Measurements from ENCODE around the gene ARL3.
A peak's percentile ranks its signal among the peaks of the same experiment; 100 is the strongest.

The ARL3 gene

DNA sequence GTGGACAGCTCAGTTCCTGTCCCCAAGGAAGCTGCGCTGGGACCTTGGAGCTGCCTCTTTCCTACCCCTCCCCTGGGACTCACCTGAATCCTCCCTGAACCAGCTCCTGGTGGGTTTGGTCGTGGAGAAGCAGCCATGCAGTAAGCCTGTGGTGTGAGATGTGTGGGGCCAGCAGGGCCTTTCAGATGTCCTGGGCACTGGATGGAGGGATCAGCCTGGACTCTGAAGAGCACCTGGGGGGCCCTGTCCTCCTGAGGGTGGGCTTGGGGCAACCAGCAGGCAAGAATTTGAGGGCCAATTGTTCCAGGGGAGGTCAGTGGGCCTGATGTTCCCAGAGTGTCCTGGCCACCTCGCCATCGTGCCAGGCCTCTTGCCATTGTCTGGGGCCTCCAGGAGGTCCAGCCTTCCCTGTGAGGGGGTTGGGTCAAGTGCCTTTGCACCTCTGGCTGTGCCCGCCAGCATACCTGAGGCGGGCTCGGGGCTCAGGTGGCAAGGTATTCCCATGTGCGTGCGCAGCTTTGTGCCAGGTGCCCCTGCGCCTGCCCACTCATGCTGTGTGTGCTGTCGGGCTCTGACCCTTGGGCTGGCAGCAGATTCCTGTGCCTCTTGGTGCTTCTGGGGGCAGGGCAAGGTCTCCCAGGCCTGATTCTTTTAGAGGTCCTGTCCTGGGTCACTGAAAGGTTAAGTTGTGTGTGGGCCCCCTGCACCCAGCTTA, 62.6 kb downstream of the ARL3 start:
- Mint-ChIP-seq H3K4me1 (peaks cover 68 to 86% of the 10 kb centered on the region in 2 donors), H3K27me3 (no peaks in the 10 kb centered on the region), H3K9me3 (no peaks in the 10 kb centered on the region), H3K36me3 (peaks cover 36 to 60% of the 10 kb centered on the region in 2 donors), H3K27ac (peak overlapping the region; percentile 96), H3K4me3 (peak overlapping the region; percentile 81 to 82)
- no peak for DNase-seq
- peak; percentile 4 to 10 for ATAC-seq (replicated peaks)

DNA sequence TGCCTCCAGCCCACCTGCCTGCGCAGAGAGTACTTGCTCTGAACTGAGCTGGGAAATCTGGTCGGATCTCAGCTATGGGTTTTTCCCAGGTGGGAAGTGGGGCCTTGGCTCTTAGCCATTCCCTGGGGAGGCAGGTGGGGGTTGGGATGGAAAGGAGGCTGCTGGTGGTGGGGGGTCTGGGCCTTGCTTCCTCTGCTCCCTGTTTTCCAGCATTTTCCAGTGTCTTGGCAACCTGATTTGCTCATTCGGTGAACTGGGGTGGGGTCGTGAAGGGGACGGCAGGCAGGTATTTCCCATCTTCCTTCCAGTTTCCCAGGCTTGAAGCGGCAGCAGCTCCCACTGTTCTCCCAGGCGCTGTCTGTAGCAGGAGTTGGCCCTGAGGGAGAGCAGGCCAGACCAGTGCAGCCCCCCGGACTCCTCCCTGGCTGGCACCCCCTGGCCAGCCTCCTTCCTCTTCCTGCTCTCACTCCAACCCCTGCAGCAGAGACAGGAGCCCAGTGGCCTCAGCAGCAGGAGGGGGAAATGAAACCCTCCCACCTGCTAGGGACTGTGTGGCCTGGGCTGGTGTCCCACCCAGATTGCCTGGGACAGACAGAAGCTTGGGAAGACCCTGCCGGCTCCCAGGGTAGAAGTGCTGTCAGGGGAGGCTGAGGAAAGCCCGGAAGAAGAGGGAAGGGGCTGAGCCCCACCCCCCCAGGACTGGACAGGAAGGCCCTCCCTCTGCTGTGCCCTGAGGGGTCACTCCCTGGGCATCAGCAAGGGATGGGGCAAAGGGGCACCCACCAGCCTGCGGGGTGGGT, 63.3 kb downstream of the ARL3 start:
- H3K27ac Mint-ChIP-seq = peak overlapping the region; percentile 96
- peaks cover 43 to 60% of the 10 kb centered on the region in 2 donors for H3K36me3 Mint-ChIP-seq
- H3K4me1 Mint-ChIP-seq = peaks cover 76 to 94% of the 10 kb centered on the region in 2 donors
- H3K4me3 Mint-ChIP-seq = peak overlapping the region; percentile 81 to 82
- H3K27me3 Mint-ChIP-seq = no peaks in the 10 kb centered on the region
- peak; percentile 15 to 23 for ATAC-seq (replicated peaks)
- no peak for DNase-seq
- no peaks in the 10 kb centered on the region for H3K9me3 Mint-ChIP-seq

DNA sequence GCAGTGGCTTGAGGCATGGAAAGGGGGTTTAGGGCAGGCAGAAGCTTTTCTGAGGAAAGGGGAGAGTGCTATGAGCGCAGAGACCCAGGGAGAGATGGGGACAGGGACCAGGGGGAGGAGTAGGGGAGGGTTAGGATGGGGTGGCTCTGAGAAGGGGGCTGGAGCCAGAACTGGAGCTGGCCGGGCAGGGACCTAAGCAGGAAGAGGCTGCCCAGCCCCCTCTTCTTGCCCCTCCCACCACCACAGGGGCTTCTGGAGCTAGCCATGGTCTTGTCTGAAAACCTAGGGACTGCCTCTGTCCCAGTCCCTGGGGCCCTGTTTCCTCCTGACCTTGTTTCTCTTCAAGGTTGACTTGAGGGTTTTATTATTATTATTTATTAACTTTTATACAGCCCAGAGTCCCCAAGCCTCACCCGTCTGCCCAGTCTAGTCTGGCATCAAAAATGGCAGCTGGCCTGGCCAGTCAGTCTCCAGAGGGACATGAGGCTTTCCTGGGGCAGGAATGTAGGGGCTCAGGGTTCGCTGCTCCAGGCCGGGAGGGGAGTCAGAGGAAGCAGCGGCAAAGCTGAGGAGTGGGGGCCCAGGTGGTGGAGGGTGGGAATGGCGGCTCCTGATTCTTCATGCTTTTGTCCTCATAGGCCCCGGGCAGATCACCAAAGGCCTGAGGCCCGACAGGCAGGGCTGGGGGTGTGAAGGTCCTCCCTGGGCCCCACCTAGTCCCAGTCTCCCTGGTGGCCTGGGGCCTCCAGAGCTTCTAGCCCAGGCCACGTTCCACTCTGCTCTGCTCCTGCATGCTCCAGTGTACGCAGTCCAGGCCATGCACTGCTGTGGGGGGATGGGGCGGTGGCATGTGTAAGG, 64.2 kb downstream of the ARL3 start:
- Mint-ChIP-seq H3K4me1 (peaks cover 77 to 98% of the 10 kb centered on the region in 2 donors), H3K9me3 (no peaks in the 10 kb centered on the region), H3K4me3 (peak overlapping the region; percentile 81 to 82), H3K27ac (peak overlapping the region; percentile 96), H3K27me3 (no peaks in the 10 kb centered on the region), H3K36me3 (peaks cover 43 to 54% of the 10 kb centered on the region in 2 donors)
- no peak for ATAC-seq (replicated peaks)
- no peak for DNase-seq

DNA sequence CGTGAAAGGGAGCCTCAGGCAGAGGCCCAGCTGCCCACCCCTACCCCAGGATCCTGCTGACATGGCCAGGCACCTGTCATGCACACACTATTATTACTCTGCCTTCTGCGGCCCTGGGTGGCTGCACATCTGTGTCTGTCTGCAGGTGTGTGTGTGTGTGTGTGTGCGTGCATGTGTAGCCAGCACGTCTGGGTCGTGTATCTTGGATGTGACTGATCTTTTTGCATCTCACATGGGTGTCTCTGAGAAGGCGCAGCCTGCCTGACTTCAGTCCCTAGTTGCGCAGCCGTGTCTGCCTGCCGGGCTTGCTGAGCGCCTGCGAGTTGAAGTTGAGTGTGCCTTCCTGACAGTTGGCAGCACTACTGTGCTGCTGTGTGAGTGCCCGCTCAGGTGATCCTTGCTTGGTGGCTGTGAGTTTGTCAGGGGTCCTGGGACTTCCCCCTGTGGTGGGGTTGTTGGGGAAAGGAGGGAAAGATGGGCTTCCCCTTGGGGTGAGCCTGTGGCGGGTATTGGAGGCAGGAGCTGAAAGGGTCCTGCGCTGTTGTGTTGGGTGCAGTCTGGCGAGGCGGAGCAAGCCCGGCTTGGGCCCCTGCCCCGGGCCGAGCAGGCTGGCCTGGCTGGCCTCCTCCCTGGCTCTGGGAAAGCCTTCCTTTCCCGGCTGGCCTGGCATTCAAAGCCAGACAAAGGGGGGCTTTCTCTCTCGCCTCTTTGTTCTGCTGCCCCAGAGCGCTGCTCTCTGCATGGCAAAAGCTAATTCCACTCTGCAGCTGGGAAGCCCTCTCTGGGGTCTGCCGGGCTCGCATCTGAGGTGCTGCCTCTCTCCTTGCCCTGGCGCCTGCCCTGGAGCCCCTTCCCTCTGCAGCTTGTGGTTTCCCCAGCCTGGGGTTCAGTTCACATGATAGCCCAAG, 65.1 kb downstream of the ARL3 start:
- H3K27me3 Mint-ChIP-seq = no peaks in the 10 kb centered on the region
- no peaks in the 10 kb centered on the region for H3K9me3 Mint-ChIP-seq
- H3K4me1 Mint-ChIP-seq = peaks cover 74 to 89% of the 10 kb centered on the region in 2 donors
- ATAC-seq (replicated peaks) (no peak), DNase-seq (no peak)
- H3K4me3 Mint-ChIP-seq = peak overlapping the region; percentile 75 to 89
- peak overlapping the region; percentile 66 for H3K27ac Mint-ChIP-seq
- H3K36me3 Mint-ChIP-seq = peaks cover 36 to 49% of the 10 kb centered on the region in 2 donors

DNA sequence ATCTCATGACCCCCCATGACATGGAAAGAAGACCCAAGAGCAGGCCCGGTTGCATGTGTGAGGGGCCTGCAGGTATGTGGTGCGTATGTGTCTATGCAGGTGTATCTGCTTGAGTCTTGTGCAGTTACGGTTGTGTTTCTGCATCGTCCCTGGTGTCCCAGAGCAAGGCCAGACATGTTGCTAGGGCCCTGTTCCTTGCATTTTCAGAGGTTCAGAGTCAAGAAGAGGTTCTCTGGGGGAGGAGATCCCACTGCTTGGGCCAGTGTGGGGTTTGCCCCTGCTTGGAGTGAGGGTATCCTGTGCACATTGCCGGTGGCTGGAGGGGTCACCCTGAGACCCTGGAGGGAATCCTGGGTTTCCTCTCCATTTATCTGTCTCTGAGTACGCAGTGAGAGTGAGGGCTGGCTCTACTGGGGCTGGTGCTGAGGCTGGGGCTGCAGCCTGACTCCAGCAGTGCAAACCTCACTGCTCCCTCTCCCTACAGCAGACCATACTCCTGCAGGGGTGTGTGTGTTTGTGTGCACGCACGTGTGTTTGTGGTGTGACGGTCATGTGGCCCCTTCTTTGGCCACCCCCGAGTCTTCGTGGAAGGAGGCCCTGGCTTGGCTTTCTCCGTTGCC, 65.8 kb downstream of the ARL3 start:
- Mint-ChIP-seq H3K9me3 (no peaks in the 10 kb centered on the region), H3K27me3 (no peaks in the 10 kb centered on the region), H3K4me3 (peak overlapping the region; percentile 75 to 89), H3K4me1 (peaks cover 71 to 82% of the 10 kb centered on the region in 2 donors), H3K36me3 (peaks cover 30 to 44% of the 10 kb centered on the region in 2 donors), H3K27ac (peak overlapping the region; percentile 42)
- DNase-seq (no peak), ATAC-seq (replicated peaks) (no peak)

DNA sequence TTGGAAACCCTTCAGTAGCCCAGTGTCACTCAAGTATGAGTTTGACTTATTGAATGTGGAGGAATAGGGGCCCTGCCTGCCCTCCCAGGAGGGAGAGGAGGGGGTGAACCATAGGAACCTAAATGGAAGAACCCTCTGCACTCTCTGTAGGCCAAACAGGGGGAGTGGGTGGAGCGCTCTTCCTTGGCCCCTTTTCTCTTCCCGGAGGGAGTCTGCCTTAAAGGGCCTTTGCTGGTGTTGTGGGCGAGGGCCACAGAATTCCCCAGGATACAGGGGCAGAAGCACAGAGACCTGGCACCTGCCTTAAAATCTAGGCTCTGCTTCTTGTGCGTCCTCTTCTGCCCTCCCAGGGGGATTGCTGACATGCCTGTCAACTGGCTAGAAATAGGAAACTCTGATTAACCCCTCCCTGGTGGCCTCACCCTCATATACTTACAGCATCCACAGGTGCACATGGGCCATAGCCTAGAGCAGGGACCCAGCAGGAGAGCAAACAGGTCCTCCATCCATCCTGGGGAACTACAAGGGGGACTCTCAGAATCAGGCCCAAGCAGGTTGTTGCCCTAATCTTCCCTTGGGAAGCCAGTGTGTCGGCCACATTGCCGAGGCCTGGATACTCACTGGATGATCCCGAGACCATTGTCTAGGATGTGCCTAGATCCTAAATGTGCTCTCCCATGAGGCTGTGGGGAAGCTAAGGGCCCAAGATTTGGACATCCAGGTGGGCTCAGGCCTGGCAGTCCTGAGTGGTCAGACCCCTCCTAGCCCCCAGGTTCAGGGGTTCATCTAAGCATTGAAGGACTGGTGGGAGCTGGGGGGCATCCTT, 66.5 kb downstream of the ARL3 start:
- Mint-ChIP-seq H3K36me3 (peaks cover 22 to 37% of the 10 kb centered on the region in 2 donors), H3K27me3 (no peaks in the 10 kb centered on the region), H3K27ac (peak overlapping the region; percentile 73), H3K4me1 (peaks cover 63 to 75% of the 10 kb centered on the region in 2 donors), H3K4me3 (peak overlapping the region; percentile 89 to 95), H3K9me3 (no peaks in the 10 kb centered on the region)
- ATAC-seq (replicated peaks) (no peak), DNase-seq (no peak)

DNA sequence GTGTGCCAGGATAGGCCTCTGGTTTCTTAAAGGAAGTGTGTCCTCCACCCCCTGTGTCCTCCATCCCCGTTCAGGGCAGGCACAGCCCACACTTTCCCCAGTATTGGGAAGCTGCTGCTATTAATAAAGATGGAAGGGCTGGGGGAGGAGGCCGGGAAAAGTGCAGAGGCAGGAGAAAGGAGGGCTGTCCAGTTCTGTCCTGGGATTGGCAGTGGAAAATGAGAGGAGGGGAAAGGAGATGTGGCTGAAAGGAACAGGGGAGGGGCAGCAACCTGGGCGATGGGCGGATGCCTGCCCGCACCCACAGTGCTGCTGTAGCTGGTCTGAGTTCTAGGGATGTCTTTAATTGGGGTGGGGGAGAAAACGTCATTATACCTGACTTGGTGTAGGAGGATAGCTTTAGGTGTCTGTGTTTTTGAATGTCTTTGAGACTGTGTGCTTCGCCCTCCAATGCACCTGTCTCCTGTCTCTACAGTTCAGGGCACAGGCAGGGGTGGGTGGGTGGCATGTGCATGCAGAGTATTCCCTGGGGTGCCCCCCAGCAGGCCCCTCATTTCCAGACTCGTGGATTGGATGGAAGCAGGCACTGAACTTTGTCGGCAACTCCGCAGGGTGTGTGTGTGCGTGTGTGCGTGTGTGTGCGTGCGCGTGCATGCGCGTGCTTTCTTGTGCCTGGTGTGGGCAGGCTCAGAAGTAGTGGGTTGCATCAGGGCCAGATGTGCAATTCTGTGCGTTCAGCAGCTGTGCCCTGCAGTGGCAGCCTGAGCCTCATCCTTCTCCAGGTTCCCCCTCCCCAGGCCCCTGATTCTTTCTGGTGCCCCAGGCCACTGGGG, 67.4 kb downstream of the ARL3 start:
- H3K27me3 Mint-ChIP-seq = no peaks in the 10 kb centered on the region
- peaks cover 57 to 67% of the 10 kb centered on the region in 2 donors for H3K4me1 Mint-ChIP-seq
- peak overlapping the region; percentile 97 for H3K27ac Mint-ChIP-seq
- H3K36me3 Mint-ChIP-seq = peaks cover 21 to 36% of the 10 kb centered on the region in 2 donors
- ATAC-seq (replicated peaks) (no peak), DNase-seq (no peak)
- peak overlapping the region; percentile 89 to 95 for H3K4me3 Mint-ChIP-seq
- H3K9me3 Mint-ChIP-seq = no peaks in the 10 kb centered on the region

DNA sequence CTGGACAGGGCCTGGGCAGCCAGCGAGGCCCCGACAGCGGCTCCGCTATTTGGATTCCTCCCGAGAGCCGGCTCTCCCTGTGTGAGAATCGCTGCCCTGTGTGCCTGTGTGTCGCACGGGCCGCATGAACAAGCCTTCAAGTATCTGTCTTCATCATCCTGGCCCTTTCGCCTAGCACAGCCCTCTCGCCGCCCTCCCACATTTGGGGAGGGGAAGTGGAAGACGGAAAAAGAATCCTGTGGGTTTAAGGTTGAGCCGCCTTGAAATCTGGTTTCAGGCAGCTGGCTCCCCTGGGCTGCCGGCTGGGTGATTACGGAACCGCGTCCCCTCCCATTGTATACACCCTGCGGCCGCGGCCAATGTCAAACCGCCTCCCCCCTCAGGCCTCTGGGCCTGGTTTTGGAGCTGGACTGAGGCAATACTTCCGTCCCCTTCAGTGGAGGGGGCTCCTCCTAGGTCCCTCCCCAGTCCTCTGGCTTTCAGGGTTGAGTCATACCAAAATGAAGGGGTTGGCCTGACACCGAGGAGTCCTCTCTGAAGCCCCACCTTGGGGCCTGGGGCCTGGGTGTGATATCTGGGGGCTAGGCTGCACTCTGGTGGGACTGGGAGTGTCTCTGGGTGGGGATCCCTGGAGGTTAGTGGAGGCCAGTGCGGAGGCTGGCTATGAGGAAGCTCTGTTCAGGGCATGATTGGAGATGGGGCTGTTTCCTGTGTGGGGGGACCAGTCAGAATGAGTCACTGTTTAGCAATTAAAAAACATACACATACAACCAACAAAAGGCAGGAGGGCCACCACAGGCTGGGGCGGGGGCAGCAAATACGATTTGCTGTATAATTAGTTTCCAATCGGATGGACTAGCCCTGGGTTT, 68.2 kb downstream of the ARL3 start:
- Mint-ChIP-seq H3K4me1 (peaks cover 50 to 65% of the 10 kb centered on the region in 2 donors), H3K9me3 (peaks cover 0 to 3% of the 10 kb centered on the region in 2 donors), H3K27me3 (no peaks in the 10 kb centered on the region), H3K27ac (peak overlapping the region; percentile 97), H3K36me3 (peaks cover 19 to 31% of the 10 kb centered on the region in 2 donors), H3K4me3 (peak overlapping the region; percentile 89 to 95)
- ATAC-seq (replicated peaks) = peak; percentile 38 to 45
- DNase-seq = peak; percentile 82

DNA sequence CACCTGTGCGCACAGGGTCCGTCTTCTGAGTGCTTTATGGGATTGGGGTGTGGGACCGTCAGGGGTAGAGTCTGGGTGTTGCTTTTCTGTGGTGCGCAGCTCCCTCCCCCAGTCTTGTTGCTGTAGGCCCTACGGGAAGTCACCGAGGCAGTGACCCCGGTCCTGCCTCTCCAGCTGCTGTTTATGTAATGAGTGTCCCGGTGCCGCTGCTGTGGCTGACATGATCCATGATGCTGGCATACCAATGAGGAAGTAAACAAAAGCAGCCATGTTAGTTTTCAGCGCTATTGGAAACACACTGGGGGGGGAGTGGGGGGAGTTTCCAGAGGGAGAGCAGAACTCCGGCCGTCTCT, 68.8 kb downstream of the ARL3 start:
- Mint-ChIP-seq H3K27ac (peak overlapping the region; percentile 97), H3K4me1 (peaks cover 44 to 58% of the 10 kb centered on the region in 2 donors), H3K4me3 (peak overlapping the region; percentile 89 to 95)

DNA sequence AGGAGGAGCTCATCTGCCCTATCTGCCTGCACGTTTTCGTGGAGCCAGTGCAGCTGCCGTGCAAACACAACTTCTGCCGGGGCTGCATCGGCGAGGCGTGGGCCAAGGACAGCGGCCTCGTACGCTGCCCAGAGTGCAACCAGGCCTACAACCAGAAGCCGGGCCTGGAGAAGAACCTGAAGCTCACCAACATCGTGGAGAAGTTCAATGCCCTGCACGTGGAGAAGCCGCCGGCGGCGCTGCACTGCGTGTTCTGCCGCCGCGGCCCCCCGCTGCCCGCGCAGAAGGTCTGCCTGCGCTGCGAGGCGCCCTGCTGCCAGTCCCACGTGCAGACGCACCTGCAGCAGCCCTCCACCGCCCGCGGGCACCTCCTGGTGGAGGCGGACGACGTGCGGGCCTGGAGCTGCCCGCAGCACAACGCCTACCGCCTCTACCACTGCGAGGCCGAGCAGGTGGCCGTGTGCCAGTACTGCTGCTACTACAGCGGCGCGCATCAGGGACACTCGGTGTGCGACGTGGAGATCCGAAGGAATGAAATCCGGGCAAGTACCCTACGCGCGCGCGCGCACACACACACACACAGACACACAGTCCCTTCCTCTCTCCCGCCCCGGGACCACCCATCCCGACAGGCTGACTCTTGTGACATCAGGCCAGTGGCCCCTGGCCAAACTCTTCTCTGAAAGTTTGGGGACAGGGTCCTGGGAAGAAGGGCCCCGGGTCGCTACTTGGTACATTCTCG, 69.4 kb downstream of the ARL3 start:
- H3K27me3 Mint-ChIP-seq = no peaks in the 10 kb centered on the region
- peak; percentile 79 for DNase-seq
- peaks cover 16 to 28% of the 10 kb centered on the region in 2 donors for H3K36me3 Mint-ChIP-seq
- H3K27ac Mint-ChIP-seq = peak overlapping the region; percentile 97
- H3K9me3 Mint-ChIP-seq = peaks cover 0 to 3% of the 10 kb centered on the region in 2 donors
- peak; percentile 36 to 41 for ATAC-seq (replicated peaks)
- H3K4me1 Mint-ChIP-seq = peaks cover 38 to 53% of the 10 kb centered on the region in 2 donors
- peak overlapping the region; percentile 89 to 95 for H3K4me3 Mint-ChIP-seq

More for the DNA sequence above, 68.8 kb downstream of the ARL3 start:
- Mint-ChIP-seq H3K27me3 (no peaks in the 10 kb centered on the region), H3K9me3 (peaks cover 0 to 3% of the 10 kb centered on the region in 2 donors), H3K36me3 (peaks cover 17 to 28% of the 10 kb centered on the region in 2 donors)
- DNase-seq = no peak
- peak; percentile 3 for ATAC-seq (replicated peaks)
